ENCODE results near the gene ARMC9. TPM values are rescaled to one million over a fixed set of nuclear protein-coding genes. Genes with fewer than 3 reads are reported as not detected.

The ARMC9 gene
- total and polyA plus RNA-seq, 2 of the 13 experiments (the other 11 are each of a cell fraction or from before 2014, with no cell fraction given) = 9.1 to 12.8 TPM

DNA sequence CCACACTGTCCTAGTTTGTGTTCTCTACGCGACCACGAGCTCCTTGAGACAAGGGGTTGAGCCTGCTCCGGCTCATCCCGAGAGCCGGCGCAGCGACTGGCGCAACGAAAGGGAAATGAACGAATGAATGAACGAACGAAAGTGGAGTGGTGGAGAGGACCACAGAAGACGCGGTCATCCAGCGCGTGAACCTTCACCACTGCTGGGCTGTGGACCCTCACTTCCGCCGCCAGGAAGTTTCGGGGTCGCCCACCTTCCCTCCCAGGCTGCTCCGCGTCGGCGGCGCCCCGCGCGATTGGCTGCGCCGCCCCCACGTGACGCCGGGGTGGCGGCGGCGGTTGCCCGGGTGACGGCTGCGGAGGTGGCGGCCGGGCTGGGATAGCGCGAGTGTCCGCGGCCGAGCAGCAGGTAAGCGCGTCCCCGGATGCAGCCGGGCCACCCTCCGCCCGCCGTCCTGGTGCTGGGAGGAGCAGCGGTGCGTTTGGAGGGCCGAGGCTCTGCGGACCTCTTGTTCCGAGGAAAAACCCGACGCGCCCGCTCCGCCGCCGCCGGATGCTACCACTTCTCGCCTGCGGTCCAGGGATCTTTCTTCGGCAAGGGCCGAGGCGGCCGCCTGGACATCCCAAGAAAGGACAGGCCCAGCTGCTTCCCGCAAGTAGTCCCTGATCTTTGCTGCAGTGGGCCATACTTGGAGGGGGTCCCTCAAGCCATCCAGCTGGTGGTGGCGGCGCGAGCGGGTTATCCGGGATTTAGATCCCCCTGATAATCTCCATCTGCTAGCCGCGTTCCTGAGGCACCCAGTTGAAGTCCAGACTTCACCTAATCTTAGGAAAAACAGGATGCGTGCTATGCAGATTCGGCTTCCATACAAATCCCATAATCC is at the start of gene ARMC9 (continued):
- TF ChIP-seq ERF (CRISPR knock-in tag; IDR thresholded peaks at IDR 0.05) (peak; percentile 76), ZNF7 (CRISPR knock-in tag; IDR thresholded peaks at IDR 0.05) (no peak), MTA3 (CRISPR knock-in tag; IDR thresholded peaks at IDR 0.05) (no peak), HES4 (CRISPR knock-in tag; IDR thresholded peaks at IDR 0.05; ENCODE audit: borderline replicate concordance) (no peak), TAF15 (IDR thresholded peaks at IDR 0.05; ENCODE audit: low read depth, low read length, poor library complexity, severe bottlenecking) (no peak), ZC3H4 (CRISPR knock-in tag; IDR thresholded peaks at IDR 0.05; ENCODE audit: borderline replicate concordance) (no peak), ZNF326 (CRISPR knock-in tag; IDR thresholded peaks at IDR 0.05; ENCODE audit: borderline replicate concordance) (no peak), HIVEP1 (CRISPR knock-in tag; IDR thresholded peaks at IDR 0.05) (peak; percentile 78), ZNF572 (CRISPR knock-in tag; IDR thresholded peaks at IDR 0.05) (no peak), MAZ (IDR thresholded peaks at IDR 0.05; ENCODE audit: borderline replicate concordance, low read depth, low read length) (no peak), MAZ (CRISPR knock-in tag; IDR thresholded peaks at IDR 0.05; ENCODE audit: low read depth) (peak; percentile 94), TCF7L2 (IDR thresholded peaks at IDR 0.05; ENCODE audit: low read depth, low read length) (no peak), PRPF4 (IDR thresholded peaks at IDR 0.05; ENCODE audit: low read depth, low read length, poor library complexity, severe bottlenecking) (no peak), NCOA1 (CRISPR knock-in tag; IDR thresholded peaks at IDR 0.05) (peak; percentile 41; the same call in 1 of the 2 replicates), NFE2L1 (CRISPR knock-in tag; IDR thresholded peaks at IDR 0.05; ENCODE audit: borderline replicate concordance) (no peak), GTF2F1 (IDR thresholded peaks at IDR 0.05; ENCODE audit: low read length) (no peak), ZNF720 (CRISPR knock-in tag; IDR thresholded peaks at IDR 0.05) (no peak)
- TF ChIP-seq, protein P1, sequence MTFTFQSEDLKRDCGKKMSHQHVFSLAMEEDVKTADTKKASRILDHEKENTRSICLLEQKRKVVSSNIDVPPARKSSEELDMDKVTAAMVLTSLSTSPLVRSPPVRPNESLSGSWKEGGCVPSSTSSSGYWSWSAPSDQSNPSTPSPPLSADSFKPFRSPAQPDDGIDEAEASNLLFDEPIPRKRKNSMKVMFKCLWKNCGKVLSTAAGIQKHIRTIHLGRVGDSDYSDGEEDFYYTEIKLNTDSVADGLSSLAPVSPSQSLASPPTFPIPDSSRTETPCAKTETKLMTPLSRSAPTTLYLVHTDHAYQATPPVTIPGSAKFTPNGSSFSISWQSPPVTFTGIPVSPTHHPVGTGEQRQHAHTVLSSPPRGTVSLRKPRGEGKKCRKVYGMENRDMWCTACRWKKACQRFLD (CRISPR knock-in tag; IDR thresholded peaks at IDR 0.05; ENCODE audit: borderline replicate concordance) = peak; percentile 2; the same call in 1 of the 2 replicates
- TF ChIP-seq, protein P2, sequence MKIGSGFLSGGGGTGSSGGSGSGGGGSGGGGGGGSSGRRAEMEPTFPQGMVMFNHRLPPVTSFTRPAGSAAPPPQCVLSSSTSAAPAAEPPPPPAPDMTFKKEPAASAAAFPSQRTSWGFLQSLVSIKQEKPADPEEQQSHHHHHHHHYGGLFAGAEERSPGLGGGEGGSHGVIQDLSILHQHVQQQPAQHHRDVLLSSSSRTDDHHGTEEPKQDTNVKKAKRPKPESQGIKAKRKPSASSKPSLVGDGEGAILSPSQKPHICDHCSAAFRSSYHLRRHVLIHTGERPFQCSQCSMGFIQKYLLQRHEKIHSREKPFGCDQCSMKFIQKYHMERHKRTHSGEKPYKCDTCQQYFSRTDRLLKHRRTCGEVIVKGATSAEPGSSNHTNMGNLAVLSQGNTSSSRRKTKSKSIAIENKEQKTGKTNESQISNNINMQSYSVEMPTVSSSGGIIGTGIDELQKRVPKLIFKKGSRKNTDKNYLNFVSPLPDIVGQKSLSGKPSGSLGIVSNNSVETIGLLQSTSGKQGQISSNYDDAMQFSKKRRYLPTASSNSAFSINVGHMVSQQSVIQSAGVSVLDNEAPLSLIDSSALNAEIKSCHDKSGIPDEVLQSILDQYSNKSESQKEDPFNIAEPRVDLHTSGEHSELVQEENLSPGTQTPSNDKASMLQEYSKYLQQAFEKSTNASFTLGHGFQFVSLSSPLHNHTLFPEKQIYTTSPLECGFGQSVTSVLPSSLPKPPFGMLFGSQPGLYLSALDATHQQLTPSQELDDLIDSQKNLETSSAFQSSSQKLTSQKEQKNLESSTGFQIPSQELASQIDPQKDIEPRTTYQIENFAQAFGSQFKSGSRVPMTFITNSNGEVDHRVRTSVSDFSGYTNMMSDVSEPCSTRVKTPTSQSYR (CRISPR knock-in tag; IDR thresholded peaks at IDR 0.05; ENCODE audit: borderline replicate concordance) = no peak
- TF ChIP-seq, protein P3, sequence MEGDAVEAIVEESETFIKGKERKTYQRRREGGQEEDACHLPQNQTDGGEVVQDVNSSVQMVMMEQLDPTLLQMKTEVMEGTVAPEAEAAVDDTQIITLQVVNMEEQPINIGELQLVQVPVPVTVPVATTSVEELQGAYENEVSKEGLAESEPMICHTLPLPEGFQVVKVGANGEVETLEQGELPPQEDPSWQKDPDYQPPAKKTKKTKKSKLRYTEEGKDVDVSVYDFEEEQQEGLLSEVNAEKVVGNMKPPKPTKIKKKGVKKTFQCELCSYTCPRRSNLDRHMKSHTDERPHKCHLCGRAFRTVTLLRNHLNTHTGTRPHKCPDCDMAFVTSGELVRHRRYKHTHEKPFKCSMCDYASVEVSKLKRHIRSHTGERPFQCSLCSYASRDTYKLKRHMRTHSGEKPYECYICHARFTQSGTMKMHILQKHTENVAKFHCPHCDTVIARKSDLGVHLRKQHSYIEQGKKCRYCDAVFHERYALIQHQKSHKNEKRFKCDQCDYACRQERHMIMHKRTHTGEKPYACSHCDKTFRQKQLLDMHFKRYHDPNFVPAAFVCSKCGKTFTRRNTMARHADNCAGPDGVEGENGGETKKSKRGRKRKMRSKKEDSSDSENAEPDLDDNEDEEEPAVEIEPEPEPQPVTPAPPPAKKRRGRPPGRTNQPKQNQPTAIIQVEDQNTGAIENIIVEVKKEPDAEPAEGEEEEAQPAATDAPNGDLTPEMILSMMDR (CRISPR knock-in tag; IDR thresholded peaks at IDR 0.05) = peak; percentile 20; the same call in 1 of the 2 replicates
- TF ChIP-seq, protein P4, sequence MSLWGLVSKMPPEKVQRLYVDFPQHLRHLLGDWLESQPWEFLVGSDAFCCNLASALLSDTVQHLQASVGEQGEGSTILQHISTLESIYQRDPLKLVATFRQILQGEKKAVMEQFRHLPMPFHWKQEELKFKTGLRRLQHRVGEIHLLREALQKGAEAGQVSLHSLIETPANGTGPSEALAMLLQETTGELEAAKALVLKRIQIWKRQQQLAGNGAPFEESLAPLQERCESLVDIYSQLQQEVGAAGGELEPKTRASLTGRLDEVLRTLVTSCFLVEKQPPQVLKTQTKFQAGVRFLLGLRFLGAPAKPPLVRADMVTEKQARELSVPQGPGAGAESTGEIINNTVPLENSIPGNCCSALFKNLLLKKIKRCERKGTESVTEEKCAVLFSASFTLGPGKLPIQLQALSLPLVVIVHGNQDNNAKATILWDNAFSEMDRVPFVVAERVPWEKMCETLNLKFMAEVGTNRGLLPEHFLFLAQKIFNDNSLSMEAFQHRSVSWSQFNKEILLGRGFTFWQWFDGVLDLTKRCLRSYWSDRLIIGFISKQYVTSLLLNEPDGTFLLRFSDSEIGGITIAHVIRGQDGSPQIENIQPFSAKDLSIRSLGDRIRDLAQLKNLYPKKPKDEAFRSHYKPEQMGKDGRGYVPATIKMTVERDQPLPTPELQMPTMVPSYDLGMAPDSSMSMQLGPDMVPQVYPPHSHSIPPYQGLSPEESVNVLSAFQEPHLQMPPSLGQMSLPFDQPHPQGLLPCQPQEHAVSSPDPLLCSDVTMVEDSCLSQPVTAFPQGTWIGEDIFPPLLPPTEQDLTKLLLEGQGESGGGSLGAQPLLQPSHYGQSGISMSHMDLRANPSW (CRISPR knock-in tag; IDR thresholded peaks at IDR 0.05; ENCODE audit: borderline replicate concordance) = no peak

Data from HepG2 (cell line).